HEK293 (cell line): Measurements from ENCODE around the gene MDP1.

Source experiments
- CTCF ChIA-PET: fragments of 350-600 bp; formaldehyde crosslinking; extraction: SDS; loops from one replicate; lab custom pipeline; 2021; ENCODE audit warnings: antibody characterized with exemption; lab: Yijun Ruan, JAX
- POLR2A ChIA-PET: fragments of 300-600 bp; formaldehyde crosslinking; extraction: SDS; loops from one replicate; lab custom pipeline; 2020; ENCODE audit warnings: antibody characterized with exemption, inconsistent platforms; lab: Yijun Ruan, JAX
- H3K27ac ChIP-seq: fragments of 200-500 bp; sonication (Bioruptor generic); 2 replicates; pipeline ENCODE4 v1.5.1; 2014; ENCODE audit warnings: low read depth, low read length, control low read depth, inconsistent platforms; ENCODE audit errors: extremely low read depth
- H3K36me3 ChIP-seq, 2 experiments: fragments of 200-500 bp in 1 of 2; sonication (Bioruptor generic) in 1 of 2; 1 replicate in 1 of 2; 2 replicates in 1 of 2; pipeline ENCODE4 v1.5.1; 2014 to 2017; ENCODE audit warnings: inconsistent platforms in 2 of 2, low read length in 2 of 2; ENCODE audit not compliant: control insufficient read depth in 2 of 2, insufficient read depth in 1 of 2
- H3K4me1 ChIP-seq: fragments of 200-500 bp; sonication (Bioruptor generic); 2 replicates; pipeline ENCODE4 v1.5.1; 2014; ENCODE audit warnings: mild to moderate bottlenecking, low read length, inconsistent platforms; ENCODE audit not compliant: control insufficient read depth, insufficient read depth
- H3K4me3 ChIP-seq: 2 replicates; pipeline ENCODE4 v1.5.1; 2011; ENCODE audit warnings: low read depth, mild to moderate bottlenecking, control low read depth, low read length, moderate library complexity
- H3K9me3 ChIP-seq: fragments of 200-500 bp; sonication (Bioruptor generic); 2 replicates; pipeline ENCODE4 v1.5.1; 2014; ENCODE audit warnings: low read depth, low read length, inconsistent platforms; ENCODE audit not compliant: control insufficient read depth, insufficient read depth
- BCL11A ChIP-seq: fragments of 450-650 bp; formaldehyde crosslinking; IDR thresholded peaks from 2 replicates; pipeline ENCODE4 v1.5.1; 2016; ENCODE audit warnings: low read depth, missing biosample characterization, missing genetic modification characterization
- MYNN ChIP-seq: fragments of 450-650 bp; formaldehyde crosslinking; IDR thresholded peaks from 2 replicates; pipeline ENCODE4 v1.5.1; 2016; ENCODE audit warnings: missing biosample characterization, missing genetic modification characterization, borderline replicate concordance
- PRDM10 ChIP-seq: fragments of 450-650 bp; formaldehyde crosslinking; IDR thresholded peaks from 2 replicates; pipeline ENCODE4 v1.5.1; 2016; ENCODE audit warnings: missing biosample characterization, missing genetic modification characterization
- SP3 ChIP-seq: fragments of 450-650 bp; formaldehyde crosslinking; IDR thresholded peaks from 2 replicates; pipeline ENCODE4 v1.5.1; 2016; ENCODE audit warnings: missing biosample characterization, missing genetic modification characterization
- ZBTB20 ChIP-seq: fragments of 450-650 bp; formaldehyde crosslinking; IDR thresholded peaks from 2 replicates; pipeline ENCODE4 v1.5.1; 2016; ENCODE audit warnings: missing biosample characterization, missing genetic modification characterization
- ZNF155 ChIP-seq: fragments of 450-650 bp; formaldehyde crosslinking; IDR thresholded peaks from 2 replicates; pipeline ENCODE4 v1.5.1; 2016; ENCODE audit warnings: missing biosample characterization, missing genetic modification characterization
- ZNF18 ChIP-seq: fragments of 450-650 bp; formaldehyde crosslinking; IDR thresholded peaks from 2 replicates; pipeline ENCODE4 v1.5.1; 2016; ENCODE audit warnings: missing biosample characterization, missing genetic modification characterization
- ZNF2 ChIP-seq: fragments of 450-650 bp; formaldehyde crosslinking; IDR thresholded peaks from 2 replicates; pipeline ENCODE4 v1.5.1; 2016; ENCODE audit warnings: missing biosample characterization, missing genetic modification characterization
- ZNF266 ChIP-seq: fragments of 450-650 bp; formaldehyde crosslinking; IDR thresholded peaks from 2 replicates; pipeline ENCODE4 v1.5.1; 2016; ENCODE audit warnings: missing biosample characterization, missing genetic modification characterization, low read depth
- ZNF335 ChIP-seq: fragments of 450-650 bp; formaldehyde crosslinking; conservative IDR thresholded peaks from 2 replicates; pipeline ENCODE4 v1.5.1; 2016; ENCODE audit warnings: missing biosample characterization, missing genetic modification characterization
- ZNF362 ChIP-seq: fragments of 450-650 bp; formaldehyde crosslinking; IDR thresholded peaks from 2 replicates; pipeline ENCODE4 v1.5.1; 2016; ENCODE audit warnings: missing biosample characterization, missing genetic modification characterization
- ZNF404 ChIP-seq: fragments of 450-650 bp; formaldehyde crosslinking; IDR thresholded peaks from 2 replicates; pipeline ENCODE4 v1.5.1; 2017; ENCODE audit warnings: missing biosample characterization, missing genetic modification characterization
- ZNF433 ChIP-seq: fragments of 450-650 bp; formaldehyde crosslinking; IDR thresholded peaks from 2 replicates; pipeline ENCODE4 v1.5.1; 2016; ENCODE audit warnings: missing biosample characterization, missing genetic modification characterization, low read depth
- ZNF624 ChIP-seq: fragments of 450-650 bp; formaldehyde crosslinking; IDR thresholded peaks from 2 replicates; pipeline ENCODE4 v1.5.1; 2017; ENCODE audit warnings: missing biosample characterization, missing genetic modification characterization
- ZNF664 ChIP-seq: fragments of 450-650 bp; formaldehyde crosslinking; IDR thresholded peaks from 2 replicates; pipeline ENCODE4 v1.5.1; 2016; ENCODE audit warnings: missing biosample characterization, missing genetic modification characterization
- ZNF776 ChIP-seq: fragments of 450-650 bp; formaldehyde crosslinking; IDR thresholded peaks from 2 replicates; pipeline ENCODE4 v1.5.0; 2017; ENCODE audit warnings: missing biosample characterization, missing genetic modification characterization, borderline replicate concordance

The MDP1 gene

GRCh38 chr14:24263848-24264247, 48.0 kb upstream of the MDP1 start:
- no peak overlapping the region for H3K4me3 ChIP-seq
- H3K9me3 ChIP-seq: no peaks in the 10 kb centered on the region
- TF ChIP-seq ZNF2 (tag by site-specific recombination): no peak
- TF ChIP-seq ZNF362 (tag by site-specific recombination): no peak
- TF ChIP-seq ZNF266 (tag by site-specific recombination): no peak
- no peak for TF ChIP-seq ZNF624 (tag by site-specific recombination)
- no peak for TF ChIP-seq ZNF433
- no peak for TF ChIP-seq ZNF155
- TF ChIP-seq ZNF776 (tag by site-specific recombination): no peak
- no peak for TF ChIP-seq BCL11A (tag by site-specific recombination)
- no peak for TF ChIP-seq ZNF404 (tag by site-specific recombination)
- TF ChIP-seq ZNF664 (tag by site-specific recombination): no peak
- no peak for TF ChIP-seq MYNN (tag by site-specific recombination)
- no peak for TF ChIP-seq PRDM10 (tag by site-specific recombination)
- TF ChIP-seq ZBTB20: no peak
- no peak for TF ChIP-seq ZNF335 (tag by site-specific recombination)
- peaks cover 0 to 30% of the 10 kb centered on the region in 2 experiments; a peak in 1 of 3 replicates for H3K36me3 ChIP-seq
- no peaks in the 10 kb centered on the region for H3K4me1 ChIP-seq
- ChIA-PET CTCF (no interaction called here), POLR2A (interaction anchor here (3.2 to 3.6 kb wide), 2 partner anchors 7 to 21 kb away, joined by 14 to 16 read pairs; partner anchors contain the start of genes RABGGTA and TINF2)
- no peak overlapping the region for H3K27ac ChIP-seq

GRCh38 chr14:24262821-24263733, 47.2 kb upstream of the MDP1 start, which contains the start of gene TGM1:
TGM1 (minus strand) TSS chr14:24263177; CDS start chr14:24262352, 825 bp downstream.
- Histone ChIP-seq H3K4me1 (no peaks in the 10 kb centered on the region), H3K9me3 (no peaks in the 10 kb centered on the region)
- CTCF ChIA-PET: interaction anchor here (1.0 to 1.4 kb wide), 4 partner anchors 18 to 89 kb away, joined by 3 to 6 read pairs (median 4); partner anchors contain the start of gene TINF2
- TF ChIP-seq ZNF18 (tag by site-specific recombination): no peak
- TF ChIP-seq SP3 (tag by site-specific recombination): 0 out of 2 replicates have a peak, but pooled peaks have one; percentile 33
- TF ChIP-seq, all 188 proteins: peak for 1
- POLR2A ChIA-PET: interaction anchor here (3.2 to 3.6 kb wide), 2 partner anchors 8 to 20 kb away, joined by 14 to 16 read pairs; partner anchors contain the start of genes RABGGTA and TINF2
- no peak within 1 kb of the TSS for H3K4me3 ChIP-seq
- H3K27ac ChIP-seq: no peak within 1 kb of the TSS
- peaks cover 0 to 27% of the 10 kb centered on the region in 2 experiments; a peak in 1 of 3 replicates for H3K36me3 ChIP-seq
